NCI-H748 treated with DMSO at 0.1 percent for 48 hours (cell line): ENCODE results near the gene FADS2.

ENCODE experiments used
- DNase-seq: peaks from one replicate; lab custom pipeline; 2025; lab: John Stamatoyannopoulos, UW

The FADS2 gene

GRCh38 chr11:61795876-61796526 is 32.1 kb upstream of the FADS2 start:
- DNase-seq, result no peak

DNA sequence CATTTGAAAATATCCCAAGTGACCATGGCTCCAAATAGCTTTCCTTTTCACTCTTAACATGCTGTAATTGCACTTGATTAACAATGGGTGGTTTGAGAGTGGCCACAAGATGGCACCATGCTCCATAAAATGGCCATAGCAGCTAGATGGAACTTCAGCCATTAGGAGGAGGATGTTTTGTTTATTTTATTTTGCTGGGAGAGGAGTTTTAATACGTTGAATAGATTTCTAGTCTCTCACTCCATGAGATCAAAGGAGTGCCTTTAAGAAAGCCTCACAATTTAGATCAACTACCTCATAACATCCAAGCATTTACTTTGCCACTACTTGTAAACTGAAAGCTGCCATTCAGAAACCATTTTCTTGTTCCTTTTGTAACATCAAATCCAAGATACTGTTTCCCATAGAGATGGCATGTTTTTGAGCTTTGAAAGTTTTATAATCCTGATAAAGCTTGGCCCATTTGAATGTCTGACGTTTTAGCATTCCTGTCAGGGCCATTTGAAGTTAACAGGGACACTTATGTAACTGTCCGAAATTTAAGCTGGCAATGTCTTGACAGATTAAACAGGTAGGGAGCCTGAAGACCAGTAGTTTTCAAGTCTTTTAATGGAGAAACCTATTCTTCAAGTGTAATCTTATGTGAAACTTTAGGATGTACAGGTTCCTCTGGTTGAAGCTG is 30.7 kb upstream of the FADS2 start:
- peak; percentile 61 for DNase-seq

DNA sequence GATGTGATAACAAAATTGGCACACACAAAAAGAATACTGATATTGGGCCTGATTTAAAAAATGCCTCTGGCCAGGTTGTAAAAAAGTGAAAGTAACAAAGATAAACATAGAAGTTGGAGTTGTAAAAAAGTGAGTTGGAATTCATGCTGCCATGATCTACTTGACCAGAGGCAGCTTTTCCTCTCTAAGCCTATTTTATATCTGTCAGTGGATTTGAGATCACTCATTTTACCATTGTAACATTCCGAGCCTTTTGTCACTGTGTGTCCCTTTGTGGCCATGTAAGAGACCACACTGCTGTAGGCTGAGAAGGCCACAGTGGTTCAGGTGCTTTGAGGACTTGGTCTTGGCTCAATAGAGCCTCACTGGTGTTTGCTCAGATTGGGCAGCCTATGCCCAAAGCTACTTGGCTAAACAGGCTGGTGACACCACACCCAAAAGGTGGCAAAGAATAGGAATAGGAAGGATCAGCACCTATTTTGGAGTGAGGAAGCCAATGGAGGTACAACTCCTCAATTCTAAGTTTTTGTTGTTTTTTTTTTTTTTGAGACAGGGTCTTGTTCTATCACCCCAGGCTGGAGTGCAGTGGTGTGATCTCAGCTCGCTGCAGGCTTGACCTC is 28.3 kb upstream of the FADS2 start:
- no peak for DNase-seq

- no peak for DNase-seq
Measured at GRCh38 chr11:61800331-61801281, 27.5 kb upstream of the FADS2 start.

GRCh38 chr11:61802605-61803004 is 25.5 kb upstream of the FADS2 start:
- no peak for DNase-seq

GRCh38 chr11:61803889-61804647 is 24.0 kb upstream of the FADS2 start:
- DNase-seq, result no peak

GRCh38 chr11:61805146-61805545 is 23.0 kb upstream of the FADS2 start:
- DNase-seq, result no peak

GRCh38 chr11:61806785-61807184 is 21.3 kb upstream of the FADS2 start:
- DNase-seq, result no peak

DNA sequence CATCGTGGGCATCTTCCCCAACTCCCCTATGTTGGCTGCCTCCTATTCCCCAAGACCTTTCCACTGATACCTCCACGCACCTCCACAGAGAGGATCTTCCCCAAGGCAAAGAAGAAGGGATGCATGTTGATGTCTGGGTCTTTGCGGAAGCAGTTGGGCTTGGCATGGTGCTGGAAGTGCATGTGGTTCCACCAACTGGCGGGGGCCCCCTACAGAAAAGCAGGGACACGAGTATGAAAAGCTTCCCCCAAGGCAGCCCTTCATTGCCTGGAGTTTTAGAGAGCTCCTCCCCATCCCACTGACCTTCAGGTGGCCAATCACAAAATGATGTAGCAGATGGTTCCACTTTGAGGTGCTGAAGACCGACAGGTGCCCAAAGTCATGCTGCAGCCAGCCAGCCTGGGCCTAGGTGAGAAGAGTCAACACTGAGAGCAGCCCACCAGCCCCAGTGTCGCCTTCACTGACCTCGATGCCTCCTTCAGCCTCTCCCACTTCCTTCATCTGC is 17.4 kb upstream of the FADS2 start:
- DNase-seq, result no peak

DNA sequence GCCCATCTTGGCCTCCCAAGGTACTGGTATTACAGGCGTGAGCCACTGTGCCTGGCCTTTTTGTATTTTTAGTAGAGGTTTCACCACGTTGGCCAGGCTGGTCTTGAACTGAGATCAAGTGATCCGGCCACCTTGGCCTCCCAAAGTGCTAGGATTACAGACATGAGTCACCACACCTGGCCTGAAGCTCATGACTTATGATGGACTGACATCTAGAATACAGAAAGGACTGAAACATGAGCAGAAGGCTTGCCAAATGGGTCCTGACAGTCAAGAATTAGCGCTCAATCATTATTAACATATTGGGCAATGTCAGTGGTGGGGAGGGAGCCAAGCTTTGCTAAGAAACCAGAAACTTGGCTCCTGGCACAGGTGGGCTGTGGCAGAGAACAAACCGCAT is 16.3 kb upstream of the FADS2 start:
- DNase-seq, result no peak

GRCh38 chr11:61812736-61813411 is 15.2 kb upstream of the FADS2 start:
- DNase-seq, result no peak

DNA sequence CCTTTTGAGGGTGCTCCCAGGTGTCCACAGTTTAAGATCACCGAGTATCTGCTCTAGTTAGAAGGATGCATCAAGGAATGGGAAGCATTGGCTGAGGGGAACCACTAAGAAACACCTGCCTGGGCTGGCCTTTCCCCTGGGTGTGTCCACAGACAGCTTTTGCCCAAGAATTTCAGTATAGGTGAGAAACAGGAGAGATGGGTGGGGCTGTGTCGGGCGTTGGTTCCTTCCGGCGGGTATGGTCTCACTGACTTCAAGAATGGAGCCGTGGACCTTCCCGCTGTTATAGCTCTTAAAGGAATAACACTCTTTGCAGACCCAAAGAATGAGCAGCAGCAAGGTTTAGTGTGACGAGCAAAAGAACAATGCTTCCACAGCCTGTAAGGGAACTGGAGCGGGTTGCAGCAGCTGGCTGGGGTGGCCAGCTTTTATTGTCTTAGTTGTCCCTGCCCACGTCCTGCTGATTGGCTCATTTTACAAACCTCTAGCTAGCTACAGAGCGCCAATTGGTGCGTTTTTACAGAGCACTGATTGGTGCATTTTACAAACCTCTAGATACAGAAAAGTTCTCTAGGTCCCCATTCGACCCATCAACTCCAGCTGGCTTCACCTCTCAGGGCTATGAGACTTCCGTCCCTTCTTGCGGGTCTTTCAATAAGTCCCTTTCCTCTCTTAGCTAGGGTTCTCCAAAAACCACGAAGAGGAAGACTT is 13.7 kb upstream of the FADS2 start:
- peak; percentile 67 for DNase-seq

GRCh38 chr11:61814958-61815789 is 12.9 kb upstream of the FADS2 start:
- peak; percentile 94 for DNase-seq

GRCh38 chr11:61815790-61816735 is 12.0 kb upstream of the FADS2 start:
- DNase-seq, result peak; percentile 38

GRCh38 chr11:61816736-61817455 is 11.2 kb upstream of the FADS2 start, which contains the start of gene FADS1:
TSS of gene FADS1 (minus strand) at chr11:61817003. CDS start at chr11:61816929, 74 bp downstream.
- DNase-seq, result peak; percentile 87

DNA sequence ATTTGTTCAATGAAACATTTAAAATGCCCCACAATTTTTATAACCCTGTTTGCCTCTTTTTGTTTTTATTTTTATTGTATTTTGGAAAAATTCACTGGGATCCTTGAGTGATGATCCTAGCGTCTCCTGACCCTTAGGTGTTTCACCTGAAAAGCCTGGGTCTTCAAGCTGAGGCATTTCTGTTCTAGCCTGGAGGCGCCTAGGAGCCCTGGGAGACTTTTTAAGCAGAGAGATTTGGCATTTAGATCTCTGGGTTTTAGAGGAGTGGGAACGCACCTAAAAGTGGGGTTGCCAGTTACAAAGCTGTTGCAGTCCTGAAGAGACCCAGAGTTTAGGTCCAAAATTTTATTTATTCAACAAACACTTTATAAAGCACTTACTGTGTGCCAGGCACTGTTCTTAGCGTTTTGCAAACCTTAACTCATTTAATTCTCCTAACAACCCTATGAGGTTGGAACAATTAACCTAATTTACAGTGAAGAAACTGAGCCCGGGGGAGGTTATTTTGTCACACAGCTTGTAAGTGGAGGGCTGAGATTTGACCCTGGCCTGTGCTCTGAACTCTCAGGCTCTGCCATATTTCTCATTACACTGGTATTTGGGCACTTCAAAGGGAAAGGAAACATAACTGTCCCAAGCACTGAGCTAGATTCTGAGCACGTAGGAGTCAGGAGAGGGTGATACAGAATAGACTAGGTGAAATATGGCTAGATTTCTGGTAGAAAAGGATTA is 10.5 kb upstream of the FADS2 start:
- DNase-seq, result no peak
